Heart left ventricle (tissue), 16 donors: ENCODE results near the gene BRMS1. TPM values are rescaled to one million over a fixed set of nuclear protein-coding genes. Genes with fewer than 3 reads are reported as not detected.
"Not testable (repeated sequence)": the region's sequence is repeated elsewhere in the genome, so short reads cannot be mapped to it uniquely, and the experiment has no call there.

Source experiments
- ATAC-seq, 4 donors: fragments of 200-7000 bp; cut with Tn5 transposase; one replicate each; pipeline ENCODE4 v1.9.1; 2020 to 2022; ENCODE audit warnings: moderate library complexity in 4 of 4, mild to moderate bottlenecking in 3 of 4, moderate number of reproducible peaks in 1 of 4
- DNase-seq, 5 donors: peaks; one replicate each; pipeline ENCODE4 v3.0.0-alpha.2; 2020
- H3K27ac ChIP-seq, 12 donors: fragments of 200-600 bp; sonication (generic) in 4 of 12; one replicate each; pipeline versions ENCODE4 v1.5.0 to v1.8.0; 2016 to 2022; ENCODE audit warnings: mild to moderate bottlenecking in 2 of 12
- H3K27me3 ChIP-seq, 9 donors: fragments of 200-600 bp; sonication (generic) in 2 of 9; one replicate each; pipeline versions ENCODE4 v1.5.1 to v1.8.0; 2016 to 2022; ENCODE audit warnings: mild to moderate bottlenecking in 3 of 9
- H3K36me3 ChIP-seq, 9 donors: fragments of 200-600 bp; sonication (generic) in 2 of 9; one replicate each; pipeline versions ENCODE4 v1.5.0 to v1.8.0; 2018 to 2022; ENCODE audit warnings: mild to moderate bottlenecking in 2 of 9
- H3K4me1 ChIP-seq, 12 donors: fragments of 200-600 bp; sonication (generic) in 4 of 12; one replicate each; pipeline versions ENCODE4 v1.5.0 to v1.8.0; 2016 to 2022; ENCODE audit warnings: mild to moderate bottlenecking in 3 of 12
- H3K4me3 ChIP-seq, 12 donors: fragments of 200-600 bp; sonication (generic) in 4 of 12; one replicate each; pipeline versions ENCODE4 v1.5.0 to v1.8.0; 2017 to 2022; ENCODE audit warnings: mild to moderate bottlenecking in 9 of 12, moderate library complexity in 4 of 12
- H3K9me3 ChIP-seq, 12 donors: fragments of 200-600 bp; sonication (generic) in 4 of 12; one replicate each; pipeline versions ENCODE4 v1.5.0 to v1.8.0; 2016 to 2022; ENCODE audit warnings: mild to moderate bottlenecking in 1 of 12
- CTCF ChIP-seq, 12 donors: fragments of 200-600 bp; sonication (generic) in 4 of 12; IDR thresholded peaks; one replicate each; pipeline versions ENCODE4 v1.5.0 to v1.8.0; 2018 to 2022; ENCODE audit warnings: antibody characterized with exemption in 12 of 12, mild to moderate bottlenecking in 5 of 12
- POLR2A ChIP-seq, 2 donors: fragments of 450-650 bp; IDR thresholded peaks; one replicate each; pipeline ENCODE4 v1.6.1; 2017; ENCODE audit warnings: antibody characterized with exemption in 2 of 2, mild to moderate bottlenecking in 2 of 2, moderate library complexity in 2 of 2
- WGBS, 4 donors: extraction: QIAGEN DNeasy Blood & Tissue Kit in 2 of 4; methylation state at CpG; one replicate each; pipeline versions ENCODE4 v1.1.5 to v1.1.7; 2013 to 2018; 5-methylcytosine and 5-hydroxymethylcytosine counted together
- intact Hi-C, 10 donors: fragments of 100-400 bp; cut with DNase I; formaldehyde crosslinking; loops; one replicate each; pipeline versions ENCODE4 v1.11.1 to v1.14.2; 2022
- polyA plus RNA-seq, 2 donors: library from polyadenylated mRNA; stranded (reverse); fragments of 200-250 nt; gene quantifications; one replicate each; pipeline ENCODE4 v1.2.3, GENCODE V29; 2013
- total RNA-seq, 9 donors: library from RNA; depleted of rRNA in 2 of 9; stranded (reverse); fragments of >200 nt in 2 of 9; fragmentation: NEBNext Ultra II Directional in 3 of 9; extraction: Animal tissue kit (Norgen Biotek cat#: 25700) in 3 of 9; gene quantifications; one replicate each; pipeline versions ENCODE4 v1.1.0 to v1.2.4, GENCODE V29; 2016 to 2023
- donor health status: ischemic (EF 13 %, LVEDD 7.1; RV severe dilation, severe dysfunction).
- donor health status: healthy with polysubstance abuse.
- donor health status: DM: no; HTN: yes; CAD: no.
- donor health status: DM: no; HTN: no; CAD: no.
- donor health status: ischemic (EF 25% LVEDD 6.9; RV normal size, moderate dysfunction).
- donor health status: ischemic (EF 25% LVEDD 5.7; RV mildly dilated, moderate dysfunction).
- donor health status: healthy.
- donor health status: DM: yes; HTN: yes; CAD: no.
- donor health status: ischemic (EF 35%, LVEDD 5.7; RV mildly dilated, moderate dysfunction).
- donor health status: nonischemic (EF 11% LVEDD 7.7; RV severe dilation, severe dysfunction).
- donor health status: DM: yes; HTN: yes; CAD: no.
- donor health status: PGD.
- donor health status: ischemic (EF 29% LVEDD 5.4; RV normal size, mild dysfunction).
- donor health status: nonischemic (EF 23%, LVEDD 6.1; RV moderate dilation, normal function).

The BRMS1 gene
- total and polyA plus RNA-seq, 11 donors = 9.7 to 77.4 (median 22.7) TPM

- peak; percentile 92 to 96 (median 93) for DNase-seq
- TF ChIP-seq CTCF (IDR thresholded peaks at IDR 0.05) = peak in 11 of 12 donors; percentile 9 to 98 (median 87)
- TF ChIP-seq POLR2A (IDR thresholded peaks at IDR 0.05) = peak in 1 of 2 donors; percentile 42
- Histone ChIP-seq H3K4me1 (peaks cover 0 to 37% (median 18%) of the 10 kb centered on the region in 12 donors), H3K27me3 (no peaks in the 10 kb centered on the region), H3K9me3 (no peaks in the 10 kb centered on the region), H3K27ac (peak overlapping the region; percentile 53 to 94 (median 84)), H3K4me3 (peak overlapping the region; percentile 18 to 66 (median 62)), H3K36me3 (no peaks in the 10 kb centered on the region)
- intact Hi-C loops = loop anchor here in 9 of 10 donors (1.0 to 5.0 kb wide), 7 partner anchors 15 to 365 kb away; partner anchors contain the start of genes B4GAT1 (in 3 of the 9), BRMS1 (in 3 of the 9) and RBM4B (in 1 of the 9)
- 0 to 2% (median 0%) methylated on average over 29 to 44 of the region's 44 CpGs for WGBS, 4 donors
- ATAC-seq = peak; percentile 80 to 87 (median 82)
These were observed 32.8 kb downstream of the BRMS1 start for GRCh38 chr11:66311965-66312548.

- DNase-seq = peak in 1 of 5 donors; percentile 36
- peak overlapping the region in 11 of 12 donors; percentile 18 to 66 (median 62) for H3K4me3 ChIP-seq
These were observed 33.4 kb downstream of the BRMS1 start for GRCh38 chr11:66311470-66311964.

GRCh38 chr11:66310803-66311440 is 34.0 kb downstream of the BRMS1 start:
- 82 to 85% (median 83%) methylated on average over 18 of the region's 18 CpGs for WGBS, 4 donors

More at GRCh38 chr11:66311470-66311964, 33.4 kb downstream of the BRMS1 start:
- 23 to 24% (median 23%) methylated on average over 24 to 26 of the region's 26 CpGs for WGBS, 4 donors
- TF ChIP-seq POLR2A (IDR thresholded peaks at IDR 0.05) = no peak
- peak in 5 of 12 donors; percentile 87 to 99 (median 90) for TF ChIP-seq CTCF (IDR thresholded peaks at IDR 0.05)
- Histone ChIP-seq H3K36me3 (no peaks in the 10 kb centered on the region), H3K9me3 (no peaks in the 10 kb centered on the region), H3K27me3 (no peaks in the 10 kb centered on the region), H3K4me1 (peaks cover 0 to 31% (median 14%) of the 10 kb centered on the region in 12 donors), H3K27ac (peak overlapping the region; percentile 25 to 94 (median 84))
- intact Hi-C loops = loop anchor here in 9 of 10 donors (1.0 to 5.0 kb wide), 5 partner anchors 17 to 366 kb away; partner anchors contain the start of genes B4GAT1 (in 3 of the 9), BRMS1 (in 3 of the 9) and RBM4B (in 1 of the 9)
- no peak for ATAC-seq

GRCh38 chr11:66310324-66310723 is 34.6 kb downstream of the BRMS1 start:
- H3K9me3 ChIP-seq = no peaks in the 10 kb centered on the region
- no peaks in the 10 kb centered on the region for H3K36me3 ChIP-seq
- no peak overlapping the region for H3K27ac ChIP-seq
- intact Hi-C loops = loop anchor here in 8 of 10 donors (2.0 to 5.0 kb wide), 4 partner anchors 18 to 367 kb away; partner anchors contain the start of genes B4GAT1 (in 3 of the 8), BRMS1 (in 3 of the 8) and RBM4B (in 1 of the 8)
- H3K27me3 ChIP-seq = no peaks in the 10 kb centered on the region
- DNase-seq (no peak), ATAC-seq (no peak)
- 71 to 84% (median 83%) methylated on average over 8 of the region's 8 CpGs for WGBS, 4 donors
- no peak overlapping the region for H3K4me3 ChIP-seq
- peaks cover 0 to 24% (median 9%) of the 10 kb centered on the region in 12 donors for H3K4me1 ChIP-seq
- TF ChIP-seq POLR2A (IDR thresholded peaks at IDR 0.05) (no peak), CTCF (IDR thresholded peaks at IDR 0.05) (no peak)

More at GRCh38 chr11:66310803-66311440, 34.0 kb downstream of the BRMS1 start:
- peak overlapping the region in 1 of 12 donors; percentile 94 for H3K27ac ChIP-seq
- H3K9me3 ChIP-seq, ATAC-seq, H3K4me3 ChIP-seq, DNase-seq, H3K36me3 ChIP-seq, H3K27me3 ChIP-seq: not testable (repeated sequence)
- intact Hi-C loops = loop anchor here in 9 of 10 donors (1.0 to 5.0 kb wide), 5 partner anchors 18 to 366 kb away; partner anchors contain the start of genes B4GAT1 (in 3 of the 9), BRMS1 (in 3 of the 9) and RBM4B (in 1 of the 9)
- H3K4me1 ChIP-seq = peaks cover 0 to 26% (median 9%) of the 10 kb centered on the region in 12 donors
